Body of pancreas (tissue), 4 donors: Measurements from ENCODE around the gene CTRL. TPM values are rescaled to one million over a fixed set of nuclear protein-coding genes. Genes with fewer than 3 reads are reported as not detected.

Experiments
- ATAC-seq: fragments of 150-250 bp; one replicate; pipeline ENCODE4 v1.9.1; 2016
- DNase-seq, 4 donors: peaks; one replicate each; pipeline ENCODE4 v3.0.0-alpha.2; 2019
- H3K27ac ChIP-seq, 4 donors: fragments of 200-600 bp; sonication (generic); 1 replicate in 3 of 4; 2 replicates in 1 of 4; pipeline versions ENCODE4 v1.5.1 to v1.6.1; 2016 to 2019; ENCODE audit warnings: mild to moderate bottlenecking in 1 of 4, mixed read lengths in 1 of 4, moderate library complexity in 1 of 4
- H3K27me3 ChIP-seq, 2 donors: fragments of 200-600 bp; sonication (generic); one replicate each; pipeline ENCODE4 v1.6.0; 2016; ENCODE audit warnings: mild to moderate bottlenecking in 1 of 2
- H3K36me3 ChIP-seq, 2 donors: fragments of 200-600 bp; sonication (generic); replicated peaks in 1 of 2; 2 replicates each; pipeline ENCODE4 v1.5.1; 2016; ENCODE audit warnings: low read depth in 2 of 2; ENCODE audit not compliant: insufficient read depth in 1 of 2
- H3K4me1 ChIP-seq: fragments of 200-600 bp; sonication (generic); one replicate; pipeline ENCODE4 v1.6.0; 2016
- H3K4me3 ChIP-seq, 2 donors: fragments of 200-600 bp; sonication (generic); 1 replicate in 1 of 2; 2 replicates in 1 of 2; pipeline ENCODE4 v1.5.1; 2016 to 2019
- H3K9me3 ChIP-seq, 3 donors: fragments of 200-600 bp; sonication (generic); 1 replicate in 2 of 3; 2 replicates in 1 of 3; pipeline ENCODE4 v1.5.1; 2016
- CTCF ChIP-seq, 7 experiments: fragments of 450-650 bp in 4 of 7; fragments of 200-600 bp in 3 of 7; sonication (generic) in 3 of 7; IDR thresholded peaks; one replicate each; pipeline ENCODE4 v1.5.1; 2016 to 2019; ENCODE audit warnings: antibody characterized with exemption in 7 of 7
- POLR2A ChIP-seq, 3 donors: fragments of 450-650 bp; IDR thresholded peaks; one replicate each; pipeline ENCODE4 v1.6.1; 2016; ENCODE audit warnings: antibody characterized with exemption in 3 of 3, mild to moderate bottlenecking in 2 of 3
- WGBS, 2 donors: methylation state at CpG; one replicate each; pipeline ENCODE4 v1.1.5; 2017; 5-methylcytosine and 5-hydroxymethylcytosine counted together
- intact Hi-C: fragments of 100-400 bp; cut with DNase I; formaldehyde crosslinking; loops from one replicate; pipeline ENCODE4 v1.15.1; 2023
- total RNA-seq, 2 donors: library from RNA; depleted of rRNA; stranded (reverse); fragments of >200 nt; gene quantifications; one replicate each; pipeline ENCODE4 v1.1.0, GENCODE V29; 2016

The CTRL gene
- total RNA-seq, 2 donors from 2014 or later: 286 to 1,726 TPM

- WGBS, 2 donors: 31 to 41% methylated on average over 10 to 13 of the region's 13 CpGs
- peak; percentile 77 to 91 (median 88) for DNase-seq
- peak in 4 of 7 experiments; percentile 26 to 44 (median 32) for TF ChIP-seq CTCF (IDR thresholded peaks at IDR 0.05)
- TF ChIP-seq POLR2A (IDR thresholded peaks at IDR 0.05): peak in 2 of 3 donors; percentile 52 to 56
- no peaks in the 10 kb centered on the region for H3K9me3 ChIP-seq
- H3K4me3 ChIP-seq: no peak overlapping the region
- ATAC-seq: peak; percentile 42
- H3K27ac ChIP-seq: peak overlapping the region; percentile 79 to 90 (median 83)
- peaks cover 77% of the 10 kb centered on the region for H3K4me1 ChIP-seq
- H3K27me3 ChIP-seq: no peaks in the 10 kb centered on the region
- intact Hi-C loops: no loop called here
- H3K36me3 ChIP-seq: no peaks in the 10 kb centered on the region
These were observed 5.4 kb downstream of the CTRL start for GRCh38 chr16:67926181-67926750.

- peak in 2 of 4 donors; percentile 41 to 42 for DNase-seq
- 68 to 72% methylated on average over 10 of the region's 10 CpGs for WGBS, 2 donors
- no peaks in the 10 kb centered on the region for H3K27me3 ChIP-seq
- H3K4me3 ChIP-seq: no peak overlapping the region
- H3K27ac ChIP-seq: peak overlapping the region in 3 of 4 donors; percentile 19 to 84 (median 48)
- no peaks in the 10 kb centered on the region for H3K36me3 ChIP-seq
- no peaks in the 10 kb centered on the region for H3K9me3 ChIP-seq
- ATAC-seq: no peak
- peak in 2 of 3 donors; percentile 28 to 50 for TF ChIP-seq POLR2A (IDR thresholded peaks at IDR 0.05)
- no peak for TF ChIP-seq CTCF (IDR thresholded peaks at IDR 0.05)
- peaks cover 57% of the 10 kb centered on the region for H3K4me1 ChIP-seq
- intact Hi-C loops: loop anchor here (5.0 kb wide), 1 partner anchor 42 kb away; the partner anchor contains the start of gene NRN1L
These were observed 7.3 kb downstream of the CTRL start for GRCh38 chr16:67924140-67924906.

- intact Hi-C loops: loop anchor here (5.0 kb wide), 1 partner anchor 41 kb away; the partner anchor contains the start of gene NRN1L
- peak; percentile 48 to 76 (median 66) for DNase-seq
- Histone ChIP-seq H3K4me1 (peaks cover 50% of the 10 kb centered on the region), H3K27ac (peak overlapping the region; percentile 9 to 84 (median 44)), H3K36me3 (no peaks in the 10 kb centered on the region), H3K27me3 (no peaks in the 10 kb centered on the region), H3K9me3 (no peaks in the 10 kb centered on the region), H3K4me3 (no peak overlapping the region)
- TF ChIP-seq POLR2A (IDR thresholded peaks at IDR 0.05) (peak in 1 of 3 donors; percentile 14), CTCF (IDR thresholded peaks at IDR 0.05) (no peak)
- ATAC-seq: no peak
- 33 to 56% methylated on average over 8 to 10 of the region's 10 CpGs for WGBS, 2 donors
These were observed 8.1 kb downstream of the CTRL start for GRCh38 chr16:67923414-67924116.

- H3K4me3 ChIP-seq: no peak overlapping the region
- intact Hi-C loops: loop anchor here (5.0 kb wide), 1 partner anchor 40 kb away; the partner anchor contains the start of gene NRN1L
- no peaks in the 10 kb centered on the region for H3K27me3 ChIP-seq
- 68 to 70% methylated on average over 6 to 8 of the region's 8 CpGs for WGBS, 2 donors
- H3K9me3 ChIP-seq: no peaks in the 10 kb centered on the region
- H3K4me1 ChIP-seq: peaks cover 46% of the 10 kb centered on the region
- DNase-seq: peak in 1 of 4 donors; percentile 37
- TF ChIP-seq POLR2A (IDR thresholded peaks at IDR 0.05) (no peak), CTCF (IDR thresholded peaks at IDR 0.05) (no peak)
- peak overlapping the region in 2 of 4 donors; percentile 48 to 84 for H3K27ac ChIP-seq
- ATAC-seq: no peak
- no peaks in the 10 kb centered on the region for H3K36me3 ChIP-seq
These were observed 8.9 kb downstream of the CTRL start for GRCh38 chr16:67922740-67923139.
